Breast epithelium (tissue), 4 donors: Measurements from ENCODE around the gene LYPD6B. TPM values are rescaled to one million over a fixed set of nuclear protein-coding genes. Genes with fewer than 3 reads are reported as not detected.

Source experiments
- DNase-seq, 2 donors: peaks; one replicate each; pipeline ENCODE4 v3.0.0-alpha.2; 2019; ENCODE audit warnings: low spot score in 2 of 2
- H3K27ac ChIP-seq, 2 donors: fragments of 200-600 bp; sonication (generic) in 1 of 2; one replicate each; pipeline ENCODE4 v1.5.1; 2016 to 2019; ENCODE audit warnings: mild to moderate bottlenecking in 1 of 2
- H3K27me3 ChIP-seq, 2 donors: fragments of 200-600 bp; sonication (generic) in 1 of 2; one replicate each; pipeline versions ENCODE4 v1.5.1 to v1.6.0; 2017 to 2019; ENCODE audit warnings: control low read depth in 1 of 2, mild to moderate bottlenecking in 1 of 2
- H3K36me3 ChIP-seq: fragments of 200-600 bp; one replicate; pipeline ENCODE4 v1.5.1; 2019
- H3K4me1 ChIP-seq, 2 donors: fragments of 200-600 bp; sonication (generic); one replicate each; pipeline ENCODE4 v1.5.1; 2016 to 2019; ENCODE audit warnings: control low read depth in 1 of 2
- H3K4me3 ChIP-seq, 3 donors: fragments of 200-600 bp; sonication (generic); 1 replicate in 2 of 3; 2 replicates in 1 of 3; pipeline ENCODE4 v1.5.1; 2016 to 2019; ENCODE audit warnings: mild to moderate bottlenecking in 3 of 3, moderate library complexity in 2 of 3
- H3K9me3 ChIP-seq, 2 donors: fragments of 200-600 bp; sonication (generic) in 1 of 2; one replicate each; pipeline ENCODE4 v1.5.1; 2016 to 2019; ENCODE audit warnings: control low read depth in 1 of 2
- CTCF ChIP-seq, 3 donors: fragments of 450-650 bp; IDR thresholded peaks; one replicate each; pipeline ENCODE4 v1.5.1; 2016 to 2017; ENCODE audit warnings: antibody characterized with exemption in 3 of 3, mild to moderate bottlenecking in 3 of 3, moderate library complexity in 3 of 3
- POLR2A ChIP-seq: fragments of 450-650 bp; IDR thresholded peaks from one replicate; pipeline ENCODE4 v1.6.1; 2016; ENCODE audit warnings: antibody characterized with exemption, mild to moderate bottlenecking, moderate library complexity
- POLR2AphosphoS5 ChIP-seq, 3 donors: sonication (generic); formaldehyde crosslinking; IDR thresholded peaks; one replicate each; pipeline ENCODE4 v1.6.1; 2017; ENCODE audit warnings: antibody characterized with exemption in 3 of 3
- intact Hi-C: fragments of 100-400 bp; cut with DNase I; formaldehyde crosslinking; loops from one replicate; pipeline ENCODE4 v1.15.1; 2023; ENCODE audit warnings: low total_unique reads
- total RNA-seq, 3 donors: library from RNA; depleted of rRNA; stranded (reverse); fragments of >200 nt; gene quantifications; one replicate each; pipeline ENCODE4 v1.1.0, GENCODE V29; 2016

LYPD6B gene
- total RNA-seq, 3 donors from 2014 or later, result 0.32 to 41.4 (median 21.0) TPM

GRCh38 chr2:148994341-148994740 lies 44.2 kb upstream of the LYPD6B start:
- H3K4me3 ChIP-seq, result no peak overlapping the region
- H3K36me3 ChIP-seq, result no peaks in the 10 kb centered on the region
- no peaks in the 10 kb centered on the region for H3K4me1 ChIP-seq
- H3K27ac ChIP-seq, result no peak overlapping the region
- DNase-seq, result no peak
- TF ChIP-seq POLR2A (no peak), POLR2AphosphoS5 (IDR thresholded peaks at IDR 0.05) (no peak), CTCF (IDR thresholded peaks at IDR 0.05) (no peak)
- no peaks in the 10 kb centered on the region for H3K27me3 ChIP-seq
- intact Hi-C loops, result no loop called here
- no peaks in the 10 kb centered on the region for H3K9me3 ChIP-seq

GRCh38 chr2:148996805-148997204 lies 41.7 kb upstream of the LYPD6B start:
- no peak for DNase-seq
- intact Hi-C loops, result no loop called here
- TF ChIP-seq POLR2A, result no peak
- TF ChIP-seq POLR2AphosphoS5 (IDR thresholded peaks at IDR 0.05), result no peak
- no peak for TF ChIP-seq CTCF (IDR thresholded peaks at IDR 0.05)

GRCh38 chr2:148998165-148998830 lies 40.2 kb upstream of the LYPD6B start:
- DNase-seq, result no peak
- TF ChIP-seq POLR2A (no peak), CTCF (IDR thresholded peaks at IDR 0.05) (no peak), POLR2AphosphoS5 (IDR thresholded peaks at IDR 0.05) (no peak)
- Histone ChIP-seq H3K27me3 (no peaks in the 10 kb centered on the region), H3K4me1 (no peaks in the 10 kb centered on the region), H3K4me3 (no peak overlapping the region), H3K9me3 (no peaks in the 10 kb centered on the region), H3K36me3 (no peaks in the 10 kb centered on the region), H3K27ac (no peak overlapping the region)
- intact Hi-C loops, result no loop called here

More at GRCh38 chr2:148996805-148997204, 41.7 kb upstream of the LYPD6B start:
- H3K36me3 ChIP-seq, result no peaks in the 10 kb centered on the region
- no peak overlapping the region for H3K27ac ChIP-seq
- no peaks in the 10 kb centered on the region for H3K9me3 ChIP-seq
- H3K4me3 ChIP-seq, result no peak overlapping the region
- H3K4me1 ChIP-seq, result no peaks in the 10 kb centered on the region
- H3K27me3 ChIP-seq, result no peaks in the 10 kb centered on the region

- Histone ChIP-seq H3K27me3 (no peaks in the 10 kb centered on the region), H3K36me3 (no peaks in the 10 kb centered on the region), H3K4me3 (no peak overlapping the region), H3K27ac (no peak overlapping the region), H3K9me3 (no peaks in the 10 kb centered on the region), H3K4me1 (no peaks in the 10 kb centered on the region)
- TF ChIP-seq POLR2A (no peak), POLR2AphosphoS5 (IDR thresholded peaks at IDR 0.05) (no peak), CTCF (IDR thresholded peaks at IDR 0.05) (no peak)
- intact Hi-C loops, result no loop called here
- DNase-seq, result no peak
These were observed 39.7 kb upstream of the LYPD6B start for GRCh38 chr2:148998831-148999200.

GRCh38 chr2:148999451-148999921 lies 39.0 kb upstream of the LYPD6B start:
- intact Hi-C loops, result no loop called here
- no peak for DNase-seq
- no peaks in the 10 kb centered on the region for H3K9me3 ChIP-seq
- peaks cover 0 to 5% of the 10 kb centered on the region in 2 donors for H3K4me1 ChIP-seq
- TF ChIP-seq POLR2AphosphoS5 (IDR thresholded peaks at IDR 0.05), result no peak
- TF ChIP-seq POLR2A, result no peak
- TF ChIP-seq CTCF (IDR thresholded peaks at IDR 0.05), result no peak
- no peak overlapping the region for H3K4me3 ChIP-seq
- no peaks in the 10 kb centered on the region for H3K36me3 ChIP-seq
- H3K27me3 ChIP-seq, result no peaks in the 10 kb centered on the region
- no peak overlapping the region for H3K27ac ChIP-seq
